CD4-positive, alpha-beta T cell (primary cell): ENCODE results near the gene RSU1. TPM values are rescaled to one million over a fixed set of nuclear protein-coding genes. Genes with fewer than 3 reads are reported as not detected.

Experiments used
- ATAC-seq: fragments of 200-7000 bp; cut with Tn5 transposase; one replicate; pipeline ENCODE4 v1.10.0; 2022; ENCODE audit warnings: mild to moderate bottlenecking; ENCODE audit not compliant: poor library complexity
- CTCF ChIA-PET: fragments of 350-600 bp; sonication (Branson Sonifier 250); formaldehyde crosslinking; loops from one replicate; lab custom pipeline; 2021; ENCODE audit warnings: antibody characterized with exemption, inconsistent platforms; lab: Charles Lee
- POLR2A ChIA-PET: fragments of 350-600 bp; sonication (Branson Sonifier 250); formaldehyde crosslinking; loops from one replicate; lab custom pipeline; 2021; ENCODE audit warnings: antibody characterized with exemption, inconsistent platforms; lab: Charles Lee
- DNase-seq, 14 experiments: peaks; one replicate each; pipeline ENCODE4 v3.0.0-alpha.2; 2013 to 2020; ENCODE audit warnings: mixed read lengths in 2 of 14
- H3K27ac ChIP-seq, 2 donors: one replicate each; pipeline versions ENCODE4 v1.5.1 to v1.7.0; 2013; ENCODE audit warnings: low read length in 2 of 2, low read depth in 1 of 2, mild to moderate bottlenecking in 1 of 2
- H3K27me3 ChIP-seq, 2 experiments: 1 replicate in 1 of 2; 2 replicates in 1 of 2; pipeline versions ENCODE4 v1.6.1 to v1.7.0; 2013; ENCODE audit warnings: low read length in 2 of 2, control low read depth in 1 of 2, mild to moderate bottlenecking in 1 of 2, moderate library complexity in 1 of 2; ENCODE audit not compliant: insufficient read depth in 2 of 2, control insufficient read depth in 1 of 2
- H3K36me3 ChIP-seq: one replicate; pipeline ENCODE4 v1.6.1; 2013; ENCODE audit warnings: low read length, control low read depth; ENCODE audit not compliant: insufficient read depth
- H3K4me1 ChIP-seq: one replicate; pipeline ENCODE4 v1.6.1; 2013; ENCODE audit warnings: low read length, control low read depth; ENCODE audit not compliant: insufficient read depth
- H3K4me3 ChIP-seq: one replicate; pipeline ENCODE4 v1.5.1; 2013; ENCODE audit warnings: mild to moderate bottlenecking, low read length, moderate library complexity
- H3K9me3 ChIP-seq, 2 experiments: 1 replicate in 1 of 2; 2 replicates in 1 of 2; pipeline versions ENCODE4 v1.6.1 to v1.7.0; 2013; ENCODE audit warnings: low read length in 2 of 2, mild to moderate bottlenecking in 2 of 2, control low read depth in 1 of 2, moderate library complexity in 1 of 2; ENCODE audit not compliant: control insufficient read depth in 1 of 2, insufficient read depth in 1 of 2
- H3K27ac Mint-ChIP-seq: one replicate; pipeline ENCODE4 v1.8.0; 2020; ENCODE audit warnings: mixed read lengths
- H3K27me3 Mint-ChIP-seq: one replicate; pipeline ENCODE4 v1.8.0; 2021; ENCODE audit warnings: mixed read lengths
- H3K36me3 Mint-ChIP-seq: one replicate; pipeline ENCODE4 v1.8.0; 2021; ENCODE audit warnings: low read depth, mixed read lengths
- H3K4me1 Mint-ChIP-seq: one replicate; pipeline ENCODE4 v1.8.0; 2021; ENCODE audit warnings: low read depth, mixed read lengths
- H3K4me3 Mint-ChIP-seq: one replicate; pipeline ENCODE4 v1.8.0; 2020; ENCODE audit warnings: mild to moderate bottlenecking, mixed read lengths
- H3K9me3 Mint-ChIP-seq: one replicate; pipeline ENCODE4 v1.8.0; 2020; ENCODE audit warnings: mixed read lengths
- intact Hi-C, 2 experiments: fragments of 100-400 bp; cut with DNase I in 1 of 2; cut with micrococcal nuclease in 1 of 2; formaldehyde crosslinking; loops; one replicate each; pipeline versions ENCODE4 v1.15.1 to v1.9.0; 2023 to 2025; cut with DNase I, micrococcal nuclease
- total RNA-seq, 174 experiments: library from RNA in 2 of 174; stranded (reverse) in 2 of 174; gene quantifications; one replicate each; pipeline ENCODE4 v1.2.3 and lab custom pipeline; 2021 to 2026
- TF ChIP-seq, protein P1 (sequence below): fragments of 200-600 bp; IDR thresholded peaks from one replicate; pipeline ENCODE4 v1.8.0; 2022; ENCODE audit warnings: antibody characterized with exemption, mild to moderate bottlenecking

The RSU1 gene
- total RNA-seq, 2 experiments from 2014 or later, result 26.2 to 28.8 TPM

DNA sequence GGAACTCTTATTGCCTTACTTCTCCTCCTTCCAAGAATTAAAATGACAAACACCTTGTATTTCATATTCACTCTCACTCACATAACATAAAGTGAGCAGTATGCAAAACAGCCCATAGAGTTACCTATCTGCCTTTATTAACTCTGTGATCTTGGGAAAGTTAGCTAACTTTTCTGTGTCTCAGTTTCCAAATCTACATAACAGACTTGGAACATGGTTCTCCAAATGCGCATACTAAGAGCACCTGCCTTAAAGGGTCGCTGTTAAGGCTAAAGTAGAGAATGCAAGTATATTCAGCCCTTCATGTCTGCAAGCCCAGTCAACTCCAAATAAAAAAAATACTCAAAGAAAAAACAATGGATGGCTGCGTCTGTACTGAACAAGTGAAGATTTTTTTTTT is 173.7 kb downstream of the RSU1 start:
- ChIA-PET POLR2A (no interaction called here), CTCF (no interaction called here)
- Histone ChIP-seq H3K4me1 (no peaks in the 10 kb centered on the region), H3K27ac (no peak overlapping the region), H3K9me3 (no peaks in the 10 kb centered on the region), H3K4me3 (no peak overlapping the region), H3K36me3 (no peaks in the 10 kb centered on the region), H3K27me3 (no peaks in the 10 kb centered on the region)
- H3K36me3 Mint-ChIP-seq, result peaks cover 19% of the 10 kb centered on the region
- H3K27me3 Mint-ChIP-seq, result no peaks in the 10 kb centered on the region
- H3K27ac Mint-ChIP-seq, result no peak overlapping the region
- no peak for ATAC-seq
- TF ChIP-seq, protein P1, sequence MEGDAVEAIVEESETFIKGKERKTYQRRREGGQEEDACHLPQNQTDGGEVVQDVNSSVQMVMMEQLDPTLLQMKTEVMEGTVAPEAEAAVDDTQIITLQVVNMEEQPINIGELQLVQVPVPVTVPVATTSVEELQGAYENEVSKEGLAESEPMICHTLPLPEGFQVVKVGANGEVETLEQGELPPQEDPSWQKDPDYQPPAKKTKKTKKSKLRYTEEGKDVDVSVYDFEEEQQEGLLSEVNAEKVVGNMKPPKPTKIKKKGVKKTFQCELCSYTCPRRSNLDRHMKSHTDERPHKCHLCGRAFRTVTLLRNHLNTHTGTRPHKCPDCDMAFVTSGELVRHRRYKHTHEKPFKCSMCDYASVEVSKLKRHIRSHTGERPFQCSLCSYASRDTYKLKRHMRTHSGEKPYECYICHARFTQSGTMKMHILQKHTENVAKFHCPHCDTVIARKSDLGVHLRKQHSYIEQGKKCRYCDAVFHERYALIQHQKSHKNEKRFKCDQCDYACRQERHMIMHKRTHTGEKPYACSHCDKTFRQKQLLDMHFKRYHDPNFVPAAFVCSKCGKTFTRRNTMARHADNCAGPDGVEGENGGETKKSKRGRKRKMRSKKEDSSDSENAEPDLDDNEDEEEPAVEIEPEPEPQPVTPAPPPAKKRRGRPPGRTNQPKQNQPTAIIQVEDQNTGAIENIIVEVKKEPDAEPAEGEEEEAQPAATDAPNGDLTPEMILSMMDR, result no peak
- DNase-seq, result no peak
- intact Hi-C loops, result no loop called here
- no peak overlapping the region for H3K4me3 Mint-ChIP-seq
- no peaks in the 10 kb centered on the region for H3K4me1 Mint-ChIP-seq
- no peaks in the 10 kb centered on the region for H3K9me3 Mint-ChIP-seq

GRCh38 chr10:16640153-16640552 is 177.1 kb downstream of the RSU1 start:
- Mint-ChIP-seq H3K27ac (no peak overlapping the region), H3K4me3 (no peak overlapping the region)
- no peaks in the 10 kb centered on the region for H3K27me3 ChIP-seq

GRCh38 chr10:16639471-16639870 is 177.8 kb downstream of the RSU1 start:
- POLR2A ChIA-PET, result interaction anchor here (0.6 kb wide), 1 partner anchor 224 kb away, joined by 4 read pairs; no protein-coding TSS in a partner anchor
- H3K27me3 Mint-ChIP-seq, result no peaks in the 10 kb centered on the region
- Histone ChIP-seq H3K9me3 (no peaks in the 10 kb centered on the region), H3K27me3 (no peaks in the 10 kb centered on the region), H3K4me1 (no peaks in the 10 kb centered on the region), H3K4me3 (no peak overlapping the region), H3K27ac (no peak overlapping the region), H3K36me3 (no peaks in the 10 kb centered on the region)
- ATAC-seq (no peak), DNase-seq (no peak)
- H3K36me3 Mint-ChIP-seq, result peaks cover 22% of the 10 kb centered on the region
- no peak overlapping the region for H3K27ac Mint-ChIP-seq
- no peak overlapping the region for H3K4me3 Mint-ChIP-seq
- H3K4me1 Mint-ChIP-seq, result no peaks in the 10 kb centered on the region
- CTCF ChIA-PET, result interaction anchor here (1.1 kb wide), 1 partner anchor 9 kb away, joined by 4 read pairs; no protein-coding TSS in a partner anchor
- no peaks in the 10 kb centered on the region for H3K9me3 Mint-ChIP-seq
- TF ChIP-seq, protein P1, result no peak
- intact Hi-C loops, result no loop called here

More at GRCh38 chr10:16640153-16640552, 177.1 kb downstream of the RSU1 start:
- DNase-seq, result no peak
- no peak overlapping the region for H3K27ac ChIP-seq
- ChIA-PET CTCF (no interaction called here), POLR2A (no interaction called here)
- no peak for ATAC-seq
- Mint-ChIP-seq H3K27me3 (no peaks in the 10 kb centered on the region), H3K36me3 (peaks cover 20% of the 10 kb centered on the region), H3K4me1 (no peaks in the 10 kb centered on the region), H3K9me3 (no peaks in the 10 kb centered on the region)
- TF ChIP-seq, protein P1, result no peak
- no peak overlapping the region for H3K4me3 ChIP-seq
- H3K4me1 ChIP-seq, result no peaks in the 10 kb centered on the region
- intact Hi-C loops, result no loop called here
- no peaks in the 10 kb centered on the region for H3K9me3 ChIP-seq
- H3K36me3 ChIP-seq, result no peaks in the 10 kb centered on the region
